NCI-H146 treated with DMSO at 0.1 percent for 48 hours (cell line): Measurements from ENCODE around the gene FBRS.
"Not testable (repeated sequence)": the region's sequence is repeated elsewhere in the genome, so short reads cannot be mapped to it uniquely, and the experiment has no call there.

Experiments used
- DNase-seq: peaks from one replicate; lab custom pipeline; 2025; ENCODE audit not compliant: unreplicated experiment; lab: John Stamatoyannopoulos, UW

Gene FBRS

GRCh38 chr16:30657866-30658730, at the start of gene FBRS:
TSS of gene FBRS (plus strand) at chr16:30658431. CDS start at chr16:30659519, 1,088 bp downstream.
- peak; percentile 99 for DNase-seq

- peak; percentile 18 for DNase-seq
These were observed 49.0 kb upstream of the FBRS start for GRCh38 chr16:30609002-30609925.

- peak; percentile 97 for DNase-seq
These were observed 48.0 kb upstream of the FBRS start, which contains the start of gene ZNF689 for GRCh38 chr16:30609926-30610839. TSS of gene ZNF689 (minus strand) at chr16:30610389. CDS start at chr16:30610041, 348 bp downstream.

GRCh38 chr16:30615358-30616091, 42.7 kb upstream of the FBRS start:
- DNase-seq: peak; percentile 83

GRCh38 chr16:30619202-30619601, 39.0 kb upstream of the FBRS start:
- no peak for DNase-seq

GRCh38 chr16:30619638-30620037, 38.6 kb upstream of the FBRS start:
- no peak for DNase-seq

GRCh38 chr16:30620169-30620568, 38.1 kb upstream of the FBRS start:
- peak; percentile 39 for DNase-seq

- no peak for DNase-seq
These were observed 36.5 kb upstream of the FBRS start for GRCh38 chr16:30621765-30622164.

GRCh38 chr16:30622455-30623032, 35.7 kb upstream of the FBRS start:
- no peak for DNase-seq

GRCh38 chr16:30623536-30624283, 34.5 kb upstream of the FBRS start:
- no peak for DNase-seq

GRCh38 chr16:30626236-30626635, 32.0 kb upstream of the FBRS start:
- DNase-seq: no peak

- DNase-seq: peak; percentile 72
These were observed 29.3 kb upstream of the FBRS start for GRCh38 chr16:30628628-30629540.

GRCh38 chr16:30632454-30632853, 25.8 kb upstream of the FBRS start:
- DNase-seq: not testable (repeated sequence)

- no peak for DNase-seq
These were observed 24.7 kb upstream of the FBRS start for GRCh38 chr16:30633526-30633925.

GRCh38 chr16:30636599-30636998, 21.6 kb upstream of the FBRS start:
- DNase-seq: no peak

- not testable (repeated sequence) for DNase-seq
These were observed 21.1 kb upstream of the FBRS start for GRCh38 chr16:30637139-30637538.

GRCh38 chr16:30637944-30638343, 20.3 kb upstream of the FBRS start:
- DNase-seq: peak; percentile 55
